HG03064 (cell line): Measurements from ENCODE around the gene CTBP2.

Source experiments
- ATAC-seq: cut with Tn5 transposase; IDR thresholded peaks from one replicate; pipeline ENCODE4 v1.9.1; 2021; ENCODE audit warnings: low read depth; ENCODE audit not compliant: unreplicated experiment

Gene CTBP2

GRCh38 chr10:125029584-125030242 lies 130.7 kb downstream of the CTBP2 start:
- no peak for ATAC-seq

- ATAC-seq = no peak
Observed at GRCh38 chr10:125027871-125028869, 132.2 kb downstream of the CTBP2 start.

- ATAC-seq = no peak
Observed at GRCh38 chr10:125026974-125027735, 133.2 kb downstream of the CTBP2 start.

GRCh38 chr10:125026036-125026931 lies 134.1 kb downstream of the CTBP2 start:
- no peak for ATAC-seq

- no peak for ATAC-seq
Observed at GRCh38 chr10:125025341-125025740, 135.0 kb downstream of the CTBP2 start.

- no peak for ATAC-seq
Observed at GRCh38 chr10:125024497-125025234, 135.7 kb downstream of the CTBP2 start.

GRCh38 chr10:125023862-125024496 lies 136.4 kb downstream of the CTBP2 start:
- ATAC-seq = no peak

GRCh38 chr10:125023255-125023654 lies 137.1 kb downstream of the CTBP2 start:
- ATAC-seq = no peak

GRCh38 chr10:125022671-125023070 lies 137.7 kb downstream of the CTBP2 start:
- no peak for ATAC-seq

GRCh38 chr10:125021686-125022344 lies 138.5 kb downstream of the CTBP2 start:
- no peak for ATAC-seq

GRCh38 chr10:125020871-125021270 lies 139.5 kb downstream of the CTBP2 start:
- no peak for ATAC-seq

- ATAC-seq = no peak
Observed at GRCh38 chr10:125020386-125020785, 140.0 kb downstream of the CTBP2 start.

- no peak for ATAC-seq
Observed at GRCh38 chr10:125018576-125019143, 141.7 kb downstream of the CTBP2 start.

- no peak for ATAC-seq
Observed at GRCh38 chr10:125017547-125018298, 142.6 kb downstream of the CTBP2 start.

GRCh38 chr10:125016611-125017202 lies 143.7 kb downstream of the CTBP2 start:
- no peak for ATAC-seq

GRCh38 chr10:125016123-125016522 lies 144.2 kb downstream of the CTBP2 start:
- no peak for ATAC-seq
